GM19240 (cell line): ENCODE measurements around the gene SLC7A7.
"Not testable (repeated sequence)": the region's sequence is repeated elsewhere in the genome, so short reads cannot be mapped to it uniquely, and the experiment has no call there.

Experiments used
- DNase-seq: peaks from one replicate; pipeline ENCODE4 v3.0.0; 2011; ENCODE audit warnings: low spot score; ENCODE audit not compliant: insufficient read length

The SLC7A7 gene

DNA sequence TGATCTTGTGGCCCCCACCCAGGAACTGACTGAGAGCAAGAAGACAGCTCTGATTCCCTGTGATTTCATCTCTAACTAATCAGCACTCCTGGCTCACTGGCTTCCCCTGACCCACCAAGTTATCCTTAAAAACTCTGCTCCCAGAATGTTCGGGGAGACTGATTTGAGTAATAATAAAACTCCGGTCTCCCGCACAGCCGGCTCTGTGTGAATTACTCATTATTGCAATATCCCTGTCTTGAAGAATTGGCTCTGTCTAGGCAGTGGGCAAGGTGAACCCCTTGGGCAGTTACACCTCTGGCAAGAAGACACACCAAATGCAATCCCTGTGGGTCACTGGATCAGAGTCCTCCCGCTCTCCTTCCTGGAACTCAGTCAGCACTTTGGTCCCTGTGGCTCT lies 21.3 kb downstream of the SLC7A7 start:
- DNase-seq = no peak

DNA sequence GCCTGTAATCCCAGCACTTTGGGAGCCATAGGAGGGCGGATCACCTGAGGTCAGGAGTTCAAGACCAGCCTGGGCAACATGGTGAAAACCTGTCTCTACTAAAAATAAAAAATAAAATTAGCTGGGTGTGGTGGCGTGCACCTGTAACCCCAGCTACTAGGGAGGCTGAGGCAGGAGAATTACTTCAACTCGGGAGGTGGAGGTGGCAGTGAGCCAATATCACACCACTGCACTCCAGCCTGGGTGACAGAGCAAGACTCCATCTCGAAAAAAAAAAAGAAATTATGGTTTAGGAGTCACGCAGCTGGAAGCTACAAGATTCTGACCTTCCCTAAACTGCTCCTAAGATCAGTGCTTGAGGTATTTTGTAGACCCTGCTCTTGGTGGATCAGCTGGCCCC lies 21.7 kb downstream of the SLC7A7 start:
- DNase-seq = not testable (repeated sequence)

DNA sequence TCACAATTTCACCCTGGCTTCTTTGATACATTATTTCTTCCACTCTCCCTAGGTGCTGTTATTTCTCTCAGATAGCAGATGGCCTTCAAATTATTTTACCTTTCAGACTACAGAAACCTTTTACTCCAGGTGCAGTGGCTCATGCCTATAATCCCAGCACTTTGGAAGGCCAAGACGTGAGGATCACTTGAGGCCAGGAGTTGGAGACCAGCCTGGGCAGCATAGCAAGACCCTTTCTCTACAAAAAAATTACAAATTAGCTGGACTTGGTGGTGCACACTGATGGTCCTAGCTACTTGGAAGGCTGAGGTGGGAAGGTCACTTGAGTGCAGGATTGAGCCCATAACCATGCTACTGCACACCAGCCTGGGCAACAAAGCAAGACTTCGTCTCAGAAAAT lies 23.1 kb downstream of the SLC7A7 start:
- DNase-seq = no peak

DNA sequence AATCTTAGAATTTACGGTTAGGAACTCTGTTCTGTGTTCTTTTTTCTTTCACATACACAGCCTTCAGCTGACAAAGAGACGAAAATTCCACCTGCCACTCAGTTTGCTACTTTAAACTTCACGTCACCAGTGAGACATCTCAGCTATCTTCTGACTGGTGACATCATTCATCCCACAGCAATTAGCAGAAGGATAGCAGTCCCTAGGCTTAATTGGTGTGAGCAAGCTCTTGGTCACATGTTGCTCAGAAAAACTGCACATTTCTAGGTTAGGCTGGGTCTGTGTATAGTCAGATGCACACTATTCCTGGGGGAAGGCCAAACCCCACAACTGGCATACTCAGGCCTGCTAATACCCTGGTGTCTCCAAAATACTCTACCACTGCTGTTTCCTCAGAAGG lies 23.9 kb downstream of the SLC7A7 start:
- DNase-seq = no peak

- no peak for DNase-seq
Measured at GRCh38 chr14:22786685-22787084, 28.6 kb downstream of the SLC7A7 start.

DNA sequence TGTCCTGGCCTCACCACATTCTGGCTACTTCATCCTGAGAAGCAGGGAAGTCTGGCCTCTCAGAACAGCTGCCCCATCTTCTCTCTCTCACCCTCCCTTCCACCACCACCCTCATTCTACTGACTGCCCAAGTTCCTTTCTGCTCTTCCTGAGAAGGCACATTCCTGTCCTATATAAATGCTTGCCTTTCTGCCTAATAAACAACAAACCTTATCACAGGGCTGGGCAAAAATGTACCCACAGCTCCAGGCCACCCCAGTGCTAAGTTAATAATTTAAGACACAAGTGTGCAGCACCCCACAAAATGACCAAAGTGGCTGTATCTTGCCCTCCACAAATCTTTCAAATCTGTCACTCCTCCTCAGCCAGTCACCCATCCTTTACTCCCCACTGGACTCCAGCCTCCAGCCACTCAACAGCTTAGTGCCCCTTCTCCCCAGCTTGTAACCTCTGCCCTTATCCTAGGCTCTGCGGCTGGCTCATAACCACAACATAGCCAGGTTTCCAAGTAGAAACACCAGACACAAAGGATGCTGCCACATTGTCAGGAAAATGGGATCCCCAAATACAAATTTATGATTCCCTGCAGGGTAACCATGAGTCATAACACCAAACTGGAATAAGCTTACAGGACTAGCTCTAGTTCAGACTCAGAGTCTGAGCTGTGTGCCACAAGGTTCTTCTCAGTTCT lies 33.8 kb downstream of the SLC7A7 start:
- DNase-seq = no peak

GRCh38 chr14:22780941-22781300 lies 34.3 kb downstream of the SLC7A7 start:
- DNase-seq = no peak

DNA sequence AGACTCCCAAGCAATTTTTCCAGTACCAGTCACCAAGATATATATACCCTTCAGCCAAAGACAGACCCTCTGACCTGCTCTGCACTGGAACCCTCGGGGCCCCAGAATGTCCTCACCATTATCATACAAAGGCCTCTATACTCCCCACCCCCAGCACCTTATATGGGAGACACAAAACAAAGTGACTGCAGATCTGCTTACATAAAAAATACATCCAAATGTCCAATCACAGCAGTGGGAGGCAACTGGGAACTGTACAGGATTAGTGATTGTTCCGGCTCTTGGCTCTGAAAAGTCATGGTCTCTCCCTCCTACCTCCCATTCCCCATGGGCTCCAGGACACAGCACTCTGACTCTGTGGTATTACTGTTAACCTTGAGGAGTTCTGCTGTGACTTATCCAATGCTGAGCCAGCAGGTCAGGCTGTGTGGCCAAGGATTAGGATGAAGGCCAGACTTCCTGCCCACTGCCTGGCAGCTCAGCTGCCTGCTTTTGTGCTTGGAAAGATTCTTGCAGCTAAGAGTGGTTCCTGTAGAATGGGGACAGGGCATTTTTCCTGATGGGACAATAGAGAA lies 35.0 kb downstream of the SLC7A7 start:
- DNase-seq = no peak

DNA sequence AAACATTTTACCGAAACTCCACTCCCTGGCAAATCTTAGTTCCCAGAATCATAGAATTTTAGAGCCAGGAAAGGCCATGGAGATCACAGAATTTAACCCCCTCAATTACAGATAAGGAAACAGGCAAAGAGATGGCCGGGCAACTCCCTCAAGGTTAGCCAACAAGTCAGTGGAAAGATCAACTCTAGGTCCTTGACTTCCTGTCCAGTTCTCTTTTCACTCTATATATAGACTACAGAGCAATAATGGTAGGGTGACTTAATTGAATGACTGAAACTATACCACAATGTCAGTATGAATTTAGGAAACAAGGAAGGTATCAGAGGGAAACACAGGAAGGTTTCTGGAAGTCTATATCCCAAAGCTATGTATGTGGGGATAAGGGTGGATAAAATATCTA lies 37.2 kb downstream of the SLC7A7 start:
- DNase-seq = no peak

GRCh38 chr14:22776849-22777248 lies 38.4 kb downstream of the SLC7A7 start:
- not testable (repeated sequence) for DNase-seq

DNA sequence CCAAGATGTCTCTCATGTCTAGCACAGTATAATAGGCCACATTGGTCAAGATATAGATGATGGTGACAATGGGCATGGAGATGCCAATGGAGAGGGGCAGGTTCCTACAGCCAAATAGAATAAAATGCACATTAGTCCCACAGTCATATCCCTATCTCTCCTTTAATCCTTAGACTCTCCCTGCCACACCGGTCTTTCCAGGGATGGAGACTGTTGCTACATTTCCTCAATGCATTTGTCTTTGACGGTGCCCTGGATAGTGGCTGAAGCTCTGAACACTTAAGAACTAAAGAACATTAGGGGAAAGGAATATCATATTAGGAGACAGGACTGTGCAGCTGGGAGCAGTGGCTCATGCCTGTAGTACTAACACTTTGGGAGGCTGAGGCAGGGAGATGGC lies 39.0 kb downstream of the SLC7A7 start:
- DNase-seq = no peak

DNA sequence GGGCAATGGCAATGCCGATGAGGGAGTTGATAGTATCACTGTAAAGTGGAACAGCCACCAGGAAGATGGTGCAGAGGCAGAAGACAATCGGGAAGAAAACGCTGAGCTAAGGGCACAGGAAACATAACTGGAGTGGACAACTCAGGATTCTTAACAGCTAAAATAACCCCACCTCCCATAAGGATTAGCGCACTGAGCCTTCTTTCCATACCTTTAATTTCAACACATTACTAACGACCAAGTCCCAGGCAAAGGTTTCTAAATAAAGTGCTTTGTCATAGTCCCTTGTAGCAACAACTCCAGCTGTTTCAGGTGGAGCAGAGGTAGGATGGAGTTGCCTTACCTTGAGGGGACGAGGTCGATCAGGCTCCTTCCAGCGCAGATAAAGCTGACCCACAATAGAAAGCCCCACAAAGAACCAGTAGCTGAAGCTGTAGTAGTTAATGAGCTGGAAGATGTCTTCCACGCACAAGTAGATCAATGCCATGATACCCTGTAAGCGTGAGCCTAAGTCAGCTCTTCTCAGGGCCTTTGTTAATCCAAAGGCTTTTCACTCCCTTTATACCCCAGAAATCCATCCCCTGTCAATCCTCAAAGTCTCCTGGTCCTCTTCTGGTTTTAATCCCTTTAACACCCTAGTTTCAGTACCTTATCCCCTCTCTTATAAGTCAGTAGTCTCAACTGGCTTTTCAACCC lies 41.1 kb downstream of the SLC7A7 start:
- DNase-seq = no peak

GRCh38 chr14:22773162-22774010 lies 41.8 kb downstream of the SLC7A7 start:
- no peak for DNase-seq

GRCh38 chr14:22772725-22773124 lies 42.5 kb downstream of the SLC7A7 start:
- no peak for DNase-seq

GRCh38 chr14:22770481-22771187 lies 44.6 kb downstream of the SLC7A7 start:
- DNase-seq = no peak

DNA sequence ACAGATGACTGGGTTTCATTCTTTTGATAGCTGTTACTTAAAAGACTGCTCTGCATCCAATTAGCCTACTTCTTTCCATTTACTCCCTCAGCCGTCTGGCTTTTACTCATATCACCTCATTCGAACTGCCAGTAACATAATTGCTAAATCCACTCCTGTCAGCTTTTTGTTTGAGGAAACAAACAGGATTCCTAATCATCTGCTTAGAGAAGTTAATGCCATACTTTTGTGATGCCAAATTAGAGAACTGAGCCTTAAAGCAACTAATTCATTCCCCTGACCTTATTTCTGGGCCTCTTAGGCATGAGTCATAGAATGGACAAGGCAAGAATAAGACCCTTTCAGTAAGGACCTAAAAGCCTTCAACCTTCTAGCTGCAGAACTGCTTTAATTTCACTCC lies 45.9 kb downstream of the SLC7A7 start:
- DNase-seq = no peak

GRCh38 chr14:22768947-22769346 lies 46.3 kb downstream of the SLC7A7 start:
- DNase-seq = no peak

GRCh38 chr14:22767323-22767589 lies 48.0 kb downstream of the SLC7A7 start:
- no peak for DNase-seq

DNA sequence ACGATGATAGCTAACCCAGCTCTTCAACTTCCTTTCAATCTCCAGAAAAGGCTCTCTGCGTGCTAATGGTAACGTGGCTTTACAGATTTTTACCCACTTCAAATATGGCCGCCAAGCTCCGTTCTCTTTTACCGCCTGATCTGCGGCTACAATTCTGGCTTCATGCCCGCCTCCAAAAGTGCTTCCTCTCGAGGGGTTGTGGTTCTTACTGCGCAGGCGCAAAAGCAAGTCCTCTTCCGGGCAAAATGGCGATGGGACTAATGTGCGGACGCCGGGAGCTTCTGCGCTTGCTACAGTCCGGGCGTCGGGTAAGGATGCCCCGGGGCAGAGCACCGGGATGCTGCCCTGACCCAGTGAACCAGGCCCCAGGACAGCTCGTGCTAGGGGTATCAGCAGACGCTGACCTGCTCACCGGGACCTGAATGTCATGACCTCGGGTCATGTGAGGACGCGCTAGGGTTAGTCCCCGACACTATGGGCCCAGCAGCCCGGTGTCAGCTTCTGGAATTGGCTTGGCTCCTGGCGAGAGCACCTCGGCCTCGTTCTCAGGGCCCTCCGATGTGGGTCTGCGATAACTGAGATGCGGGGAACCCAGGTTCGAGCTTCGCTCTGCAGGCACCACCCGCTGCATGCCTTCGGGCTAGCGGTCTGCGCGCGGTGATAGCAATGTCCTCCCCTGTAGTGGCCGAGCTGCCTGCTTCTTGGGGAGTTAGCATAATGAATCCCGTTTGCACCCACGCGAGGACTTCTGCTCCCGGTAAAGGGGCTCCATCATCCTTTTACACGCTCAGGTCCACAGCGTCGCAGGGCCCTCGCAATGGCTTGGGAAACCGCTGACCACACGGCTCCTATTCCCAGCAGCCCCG lies 48.5 kb downstream of the SLC7A7 start, which contains the start of gene OXA1L:
OXA1L (plus strand) TSS at position 232 of the 866 bp plus-strand sequence; CDS start at position 246, 14 bp downstream.
- DNase-seq = peak; percentile 76

GRCh38 chr14:22764382-22764781 lies 50.9 kb downstream of the SLC7A7 start:
- no peak for DNase-seq

DNA sequence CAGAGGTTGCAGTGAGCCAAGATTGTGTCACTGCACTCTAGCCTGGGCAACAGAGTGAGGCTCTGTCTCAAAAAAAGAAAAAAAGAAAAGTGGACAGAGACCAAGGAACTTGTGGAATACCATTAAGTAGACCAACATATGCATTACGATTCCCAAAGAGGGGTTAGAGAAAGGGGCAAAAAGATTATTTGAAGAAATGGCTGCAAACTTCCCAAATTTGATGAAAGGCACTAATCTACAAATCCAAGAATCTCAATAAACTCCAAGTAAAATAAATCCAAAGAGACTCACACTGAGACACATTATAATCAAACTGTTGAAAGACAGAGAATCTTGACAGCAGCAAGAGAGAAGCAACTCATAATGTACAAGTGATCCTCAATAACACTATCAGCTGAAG lies 53.5 kb downstream of the SLC7A7 start:
- no peak for DNase-seq
